Parathyroid adenoma (tissue), 2 donors: ENCODE data around the gene LAMB3.

Experiments
- H2AFZ ChIP-seq: fragments of 300-600 bp; sonication (generic); one replicate; pipeline ENCODE4 v1.7.0; 2017; ENCODE audit warnings: antibody characterized with exemption, mild to moderate bottlenecking
- H3K27ac ChIP-seq: fragments of 300-600 bp; sonication (generic); one replicate; pipeline ENCODE4 v1.7.0; 2017
- H3K27me3 ChIP-seq: fragments of 300-600 bp; sonication (generic); one replicate; pipeline ENCODE4 v1.7.0; 2017; ENCODE audit warnings: low read length; ENCODE audit not compliant: control insufficient read depth, insufficient read depth
- H3K36me3 ChIP-seq: fragments of 300-600 bp; sonication (generic); one replicate; pipeline ENCODE4 v1.7.0; 2017; ENCODE audit warnings: low read length; ENCODE audit not compliant: control insufficient read depth, insufficient read depth
- H3K4me1 ChIP-seq: fragments of 300-600 bp; sonication (generic); one replicate; pipeline ENCODE4 v1.7.0; 2017; ENCODE audit warnings: control low read depth
- H3K4me2 ChIP-seq: fragments of 300-600 bp; sonication (generic); one replicate; pipeline ENCODE4 v1.7.0; 2017; ENCODE audit warnings: low read length
- H3K4me3 ChIP-seq: fragments of 300-600 bp; sonication (generic); one replicate; pipeline ENCODE4 v1.7.0; 2017; ENCODE audit warnings: low read depth, low read length
- H3K79me2 ChIP-seq: fragments of 300-600 bp; sonication (generic); one replicate; pipeline ENCODE4 v1.7.0; 2017; ENCODE audit warnings: control low read depth
- H3K9ac ChIP-seq: fragments of 300-600 bp; sonication (generic); one replicate; pipeline ENCODE4 v1.7.0; 2017; ENCODE audit warnings: mild to moderate bottlenecking
- H3K9me3 ChIP-seq: fragments of 300-600 bp; sonication (generic); one replicate; pipeline ENCODE4 v1.7.0; 2017; ENCODE audit warnings: low read length; ENCODE audit not compliant: control insufficient read depth
- TF ChIP-seq, protein P1 (sequence below): fragments of 300-600 bp; sonication (generic); IDR thresholded peaks from one replicate; pipeline ENCODE4 v1.7.0; 2017; ENCODE audit warnings: antibody characterized with exemption, mild to moderate bottlenecking
- donor health status: primary hyperparathyroidism.

The LAMB3 gene

DNA sequence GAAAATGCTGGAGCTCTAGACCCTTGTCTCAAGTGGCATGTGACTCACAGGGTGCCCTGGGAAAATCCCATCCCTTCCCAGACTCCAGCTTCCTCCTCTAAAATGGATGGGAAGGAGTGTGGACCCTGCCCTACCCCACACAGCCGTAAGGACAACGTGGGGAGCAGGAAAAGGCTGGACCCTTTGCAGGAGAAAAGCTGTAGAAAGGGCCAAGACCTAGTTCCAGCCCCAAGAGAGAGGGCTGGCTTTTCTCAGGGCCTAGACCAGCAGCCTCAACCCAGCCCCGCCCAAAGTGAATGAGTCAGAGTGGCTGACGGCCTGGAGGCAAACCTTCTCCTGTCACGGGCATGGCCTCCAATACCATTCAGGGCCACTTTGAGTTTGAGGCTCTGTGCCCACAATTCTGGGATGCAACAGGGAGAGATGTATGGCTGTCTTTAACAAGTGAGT, 1.1 kb downstream of the LAMB3 start:
- no peaks in the 10 kb centered on the region for H3K4me1 ChIP-seq
- no peak overlapping the region for H2AFZ ChIP-seq
- no peaks in the 10 kb centered on the region for H3K36me3 ChIP-seq
- no peak overlapping the region for H3K4me2 ChIP-seq
- H3K79me2 ChIP-seq = no peaks in the 10 kb centered on the region
- no peak overlapping the region for H3K9ac ChIP-seq
- H3K9me3 ChIP-seq = no peaks in the 10 kb centered on the region
- TF ChIP-seq, protein P1, sequence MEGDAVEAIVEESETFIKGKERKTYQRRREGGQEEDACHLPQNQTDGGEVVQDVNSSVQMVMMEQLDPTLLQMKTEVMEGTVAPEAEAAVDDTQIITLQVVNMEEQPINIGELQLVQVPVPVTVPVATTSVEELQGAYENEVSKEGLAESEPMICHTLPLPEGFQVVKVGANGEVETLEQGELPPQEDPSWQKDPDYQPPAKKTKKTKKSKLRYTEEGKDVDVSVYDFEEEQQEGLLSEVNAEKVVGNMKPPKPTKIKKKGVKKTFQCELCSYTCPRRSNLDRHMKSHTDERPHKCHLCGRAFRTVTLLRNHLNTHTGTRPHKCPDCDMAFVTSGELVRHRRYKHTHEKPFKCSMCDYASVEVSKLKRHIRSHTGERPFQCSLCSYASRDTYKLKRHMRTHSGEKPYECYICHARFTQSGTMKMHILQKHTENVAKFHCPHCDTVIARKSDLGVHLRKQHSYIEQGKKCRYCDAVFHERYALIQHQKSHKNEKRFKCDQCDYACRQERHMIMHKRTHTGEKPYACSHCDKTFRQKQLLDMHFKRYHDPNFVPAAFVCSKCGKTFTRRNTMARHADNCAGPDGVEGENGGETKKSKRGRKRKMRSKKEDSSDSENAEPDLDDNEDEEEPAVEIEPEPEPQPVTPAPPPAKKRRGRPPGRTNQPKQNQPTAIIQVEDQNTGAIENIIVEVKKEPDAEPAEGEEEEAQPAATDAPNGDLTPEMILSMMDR = no peak
- no peaks in the 10 kb centered on the region for H3K27me3 ChIP-seq
- H3K4me3 ChIP-seq = no peak overlapping the region
- no peak overlapping the region for H3K27ac ChIP-seq

DNA sequence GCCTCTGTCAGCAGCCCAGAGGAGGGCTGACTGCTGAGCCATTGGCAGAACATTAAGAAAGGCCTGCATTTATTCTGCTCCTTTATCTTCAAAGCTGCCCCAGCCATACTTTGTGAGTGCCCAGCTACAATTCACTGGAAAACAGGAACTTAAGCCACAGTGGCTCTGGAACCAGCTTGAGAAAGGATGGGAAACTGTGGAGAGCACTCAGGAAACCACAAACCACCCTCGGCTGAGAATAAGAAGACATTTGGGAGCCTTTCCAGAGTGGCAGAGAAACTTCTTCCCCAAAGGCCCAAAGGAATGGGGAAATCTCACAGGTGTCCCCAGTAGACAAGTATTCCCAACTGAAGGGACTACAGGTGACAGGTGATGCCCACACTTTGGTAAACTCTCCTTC, 1.8 kb downstream of the LAMB3 start:
- Histone ChIP-seq H3K79me2 (no peaks in the 10 kb centered on the region), H3K4me1 (no peaks in the 10 kb centered on the region), H3K36me3 (no peaks in the 10 kb centered on the region), H3K4me2 (no peak overlapping the region), H3K9me3 (no peaks in the 10 kb centered on the region), H3K27ac (no peak overlapping the region), H3K4me3 (no peak overlapping the region), H3K27me3 (no peaks in the 10 kb centered on the region), H2AFZ (no peak overlapping the region), H3K9ac (no peak overlapping the region)
- TF ChIP-seq, protein P1 = no peak

GRCh38 chr1:209648931-209649776, 3.1 kb downstream of the LAMB3 start:
- H3K27ac ChIP-seq = no peak overlapping the region

GRCh38 chr1:209648346-209648745, 3.9 kb downstream of the LAMB3 start:
- H3K4me3 ChIP-seq = no peak overlapping the region
- H3K9me3 ChIP-seq = no peaks in the 10 kb centered on the region
- H3K27ac ChIP-seq = no peak overlapping the region
- H3K79me2 ChIP-seq = no peaks in the 10 kb centered on the region
- H3K4me2 ChIP-seq = no peak overlapping the region
- no peak overlapping the region for H3K9ac ChIP-seq
- no peaks in the 10 kb centered on the region for H3K27me3 ChIP-seq
- no peaks in the 10 kb centered on the region for H3K4me1 ChIP-seq
- TF ChIP-seq, protein P1 = no peak
- H2AFZ ChIP-seq = no peak overlapping the region
- no peaks in the 10 kb centered on the region for H3K36me3 ChIP-seq

More at GRCh38 chr1:209648931-209649776, 3.1 kb downstream of the LAMB3 start:
- H3K4me1 ChIP-seq = no peaks in the 10 kb centered on the region
- no peaks in the 10 kb centered on the region for H3K79me2 ChIP-seq
- H3K9ac ChIP-seq = no peak overlapping the region
- TF ChIP-seq, protein P1 = no peak
- no peaks in the 10 kb centered on the region for H3K27me3 ChIP-seq
- no peaks in the 10 kb centered on the region for H3K9me3 ChIP-seq
- H2AFZ ChIP-seq = no peak overlapping the region
- H3K36me3 ChIP-seq = no peaks in the 10 kb centered on the region
- no peak overlapping the region for H3K4me3 ChIP-seq
- no peak overlapping the region for H3K4me2 ChIP-seq

DNA sequence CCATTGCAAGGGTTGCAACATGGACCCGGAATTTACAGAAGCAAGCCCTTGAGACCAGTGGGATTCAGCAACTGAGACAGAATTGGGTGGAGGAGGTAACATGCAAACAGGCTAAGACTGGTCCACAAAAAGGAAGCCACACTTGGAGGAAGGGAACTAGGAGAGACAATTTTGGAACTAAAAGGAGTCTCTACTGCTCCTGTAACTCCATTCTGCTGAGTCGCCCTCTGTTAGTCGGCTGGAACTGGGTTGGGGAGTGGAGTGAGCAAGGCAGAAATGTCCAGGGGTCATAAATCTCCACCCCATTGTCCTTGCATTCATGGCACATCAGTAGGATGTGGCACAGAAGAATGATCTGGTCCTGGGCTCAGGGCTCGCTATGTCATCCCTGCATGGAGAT, 5.1 kb downstream of the LAMB3 start:
- Histone ChIP-seq H2AFZ (no peak overlapping the region), H3K27ac (no peak overlapping the region), H3K36me3 (no peaks in the 10 kb centered on the region), H3K4me2 (no peak overlapping the region), H3K79me2 (no peaks in the 10 kb centered on the region), H3K9me3 (no peaks in the 10 kb centered on the region), H3K4me1 (no peaks in the 10 kb centered on the region), H3K27me3 (no peaks in the 10 kb centered on the region), H3K4me3 (no peak overlapping the region), H3K9ac (no peak overlapping the region)
- TF ChIP-seq, protein P1 = no peak
